ENCODE data around the gene FMNL2.

The FMNL2 gene

GRCh38 chr2:152609154-152609553 lies 274.2 kb downstream of the FMNL2 start:
- no peak for TF ChIP-seq CTCF (IDR thresholded peaks at IDR 0.05; ENCODE audit: insufficient read depth, missing control alignments)
- no peak for FAIRE-seq
- no peak for DNase-seq (ENCODE audit: insufficient read length, low spot score)

- no peak for FAIRE-seq
- no peak for DNase-seq (ENCODE audit: insufficient read length, low spot score)
- no peak for TF ChIP-seq CTCF (IDR thresholded peaks at IDR 0.05; ENCODE audit: insufficient read depth, missing control alignments)
Observed at GRCh38 chr2:152609699-152610098, 274.7 kb downstream of the FMNL2 start.

- no peak for TF ChIP-seq CTCF (IDR thresholded peaks at IDR 0.05; ENCODE audit: insufficient read depth, missing control alignments)
- DNase-seq (ENCODE audit: insufficient read length, low spot score) (no peak), FAIRE-seq (no peak)
Observed at GRCh38 chr2:152611458-152612231, 276.7 kb downstream of the FMNL2 start.

- no peak for TF ChIP-seq CTCF (IDR thresholded peaks at IDR 0.05; ENCODE audit: insufficient read depth, missing control alignments)
- FAIRE-seq, result no peak
- DNase-seq (ENCODE audit: insufficient read length, low spot score), result no peak
Observed at GRCh38 chr2:152613235-152613634, 278.3 kb downstream of the FMNL2 start.

GRCh38 chr2:152615177-152615576 lies 280.2 kb downstream of the FMNL2 start:
- FAIRE-seq, result no peak
- no peak for DNase-seq (ENCODE audit: insufficient read length, low spot score)
- TF ChIP-seq CTCF (IDR thresholded peaks at IDR 0.05; ENCODE audit: insufficient read depth, missing control alignments), result no peak

- FAIRE-seq, result no peak
- no peak for DNase-seq (ENCODE audit: insufficient read length, low spot score)
- no peak for TF ChIP-seq CTCF (IDR thresholded peaks at IDR 0.05; ENCODE audit: insufficient read depth, missing control alignments)
Observed at GRCh38 chr2:152617456-152618192, 282.6 kb downstream of the FMNL2 start.

- no peak for TF ChIP-seq CTCF (IDR thresholded peaks at IDR 0.05; ENCODE audit: insufficient read depth, missing control alignments)
- DNase-seq (ENCODE audit: insufficient read length, low spot score), result no peak
- FAIRE-seq, result no peak
Observed at GRCh38 chr2:152618193-152618564, 283.2 kb downstream of the FMNL2 start.
